ENCODE data around the gene ACD. TPM values are rescaled to one million over a fixed set of nuclear protein-coding genes. Genes with fewer than 3 reads are reported as not detected.

Gene ACD
- total RNA-seq, 1 experiment from 2014 or later: 34.1 TPM

- Histone ChIP-seq H3K9me3 (ENCODE audit: control insufficient read depth, low read depth, low read length) (no peaks in the 10 kb centered on the region), H3K4me1 (ENCODE audit: insufficient read depth, low read length) (no peaks in the 10 kb centered on the region), H4K5ac (ENCODE audit: insufficient read length, low read depth, low read length) (no peak overlapping the region), H3K23ac (ENCODE audit: insufficient read length, low read depth, low read length) (no peak overlapping the region), H2AK5ac (ENCODE audit: insufficient read length, low read length) (no peak overlapping the region), H4K91ac (ENCODE audit: insufficient read length, low read depth, low read length) (no peak overlapping the region), H3K18ac (ENCODE audit: insufficient read length, low read depth, low read length) (no peak overlapping the region), H3T11ph (ENCODE audit: low read length) (no peak overlapping the region), H2BK12ac (ENCODE audit: insufficient read length, low read depth, low read length) (no peak overlapping the region), H2BK15ac (ENCODE audit: low read depth, low read length) (no peak overlapping the region), H3K56ac (ENCODE audit: insufficient read length, low read depth, low read length) (no peak overlapping the region), H3K27ac (ENCODE audit: insufficient read length, low read depth, low read length) (no peak overlapping the region), H3K27me3 (ENCODE audit: insufficient read depth, low read length) (no peaks in the 10 kb centered on the region), H3K23me2 (ENCODE audit: insufficient read length, low read depth, low read length, poor library complexity, severe bottlenecking) (peaks cover 3% of the 10 kb centered on the region), H3K9ac (ENCODE audit: extremely low read depth, insufficient read length, low read length) (no peak overlapping the region), H2BK5ac (ENCODE audit: insufficient read length, low read length) (no peak overlapping the region), H3K4ac (ENCODE audit: low read depth, low read length) (no peak overlapping the region), H3K4me2 (ENCODE audit: insufficient read depth, insufficient read length, low read length) (no peak overlapping the region), H4K8ac (replicated peaks; ENCODE audit: insufficient read length, low read depth, low read length) (no peak overlapping the region), H3K79me2 (ENCODE audit: insufficient read depth, low read length) (no peaks in the 10 kb centered on the region), H3K14ac (ENCODE audit: insufficient read depth, low read length) (no peak overlapping the region), H2AFZ (ENCODE audit: low read length) (no peak overlapping the region), H2BK120ac (ENCODE audit: low read depth, low read length, poor library complexity, severe bottlenecking) (no peak overlapping the region), H4K20me1 (ENCODE audit: control insufficient read depth, insufficient read depth, insufficient read length) (peaks cover 3% of the 10 kb centered on the region), H2BK20ac (ENCODE audit: low read depth, low read length, poor library complexity, severe bottlenecking) (no peak overlapping the region), H3K79me1 (ENCODE audit: insufficient read depth, low read depth, low read length, poor library complexity, severe bottlenecking) (no peaks in the 10 kb centered on the region)
- TF ChIP-seq CTCF (conservative IDR thresholded peaks at IDR 0.05): 0 out of 3 replicates have a peak, but pooled peaks have one; percentile 19
- H3K4me1 Mint-ChIP-seq: peaks cover 7 to 16% of the 10 kb centered on the region in 2 experiments; a peak in 3 of 4 replicates
- WGBS (ENCODE audit: extremely low coverage, insufficient read length, low lambda C conversion rate): no CpG with 5 or more reads among the region's 6 CpGs
- peaks cover 4% of the 10 kb centered on the region for H3K27me3 Mint-ChIP-seq (ENCODE audit: low read depth)
- H3K9me3 Mint-ChIP-seq: no peaks in the 10 kb centered on the region
- H3K27ac Mint-ChIP-seq: no peak overlapping the region
- H3K4me3 Mint-ChIP-seq: peak overlapping the region in 1 of 2 experiments; percentile 22; a peak in 1 of 5 replicates
- DNase-seq: no peak
- peaks cover 0 to 7% (median 2%) of the 10 kb centered on the region in 3 experiments; a peak in 2 of 7 replicates for H3K36me3 Mint-ChIP-seq (ENCODE audit: insufficient read depth in 1 of 3, low read depth in 3 of 3)
These were observed 8.6 kb upstream of the ACD start for GRCh38 chr16:67668495-67669157.

Measured in H9 (cell line).